ENCODE measurements around the gene LIF.

LIF gene

DNA sequence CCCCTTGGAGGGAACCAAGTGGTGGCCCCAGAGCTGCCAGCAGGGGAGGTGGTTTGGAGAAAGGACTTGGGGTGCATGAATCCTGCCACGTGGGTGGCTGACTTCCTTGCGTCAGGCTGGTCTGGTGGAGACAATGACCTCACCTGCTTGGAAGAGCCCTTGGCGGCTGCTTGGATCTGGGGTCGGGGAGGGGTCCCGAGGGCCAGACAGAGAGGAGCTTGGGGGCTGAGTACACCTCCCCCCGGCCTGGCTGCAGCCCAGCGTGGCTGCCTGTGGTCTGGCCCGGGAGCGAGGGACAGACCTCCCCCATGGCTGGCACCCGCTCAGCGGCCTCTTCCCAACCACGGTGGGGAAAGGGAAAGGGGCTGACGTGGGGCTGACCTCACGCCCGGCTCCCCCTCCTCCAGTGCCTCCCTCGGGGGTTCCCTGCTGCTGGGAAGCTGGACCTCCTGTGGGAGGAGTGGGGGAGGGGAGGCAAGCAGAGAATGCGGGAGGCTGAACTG lies 13.8 kb downstream of the LIF start:
- Histone ChIP-seq H3K27me3 (ENCODE audit: insufficient read depth, low read depth, severe bottlenecking) (no peaks in the 10 kb centered on the region), H3K9me3 (ENCODE audit: severe bottlenecking) (no peaks in the 10 kb centered on the region), H3K36me3 (no peaks in the 10 kb centered on the region), H3K4me3 (ENCODE audit: low read depth, low read length) (no peak overlapping the region), H3K27ac (no peak overlapping the region)
- TF ChIP-seq, protein P1, sequence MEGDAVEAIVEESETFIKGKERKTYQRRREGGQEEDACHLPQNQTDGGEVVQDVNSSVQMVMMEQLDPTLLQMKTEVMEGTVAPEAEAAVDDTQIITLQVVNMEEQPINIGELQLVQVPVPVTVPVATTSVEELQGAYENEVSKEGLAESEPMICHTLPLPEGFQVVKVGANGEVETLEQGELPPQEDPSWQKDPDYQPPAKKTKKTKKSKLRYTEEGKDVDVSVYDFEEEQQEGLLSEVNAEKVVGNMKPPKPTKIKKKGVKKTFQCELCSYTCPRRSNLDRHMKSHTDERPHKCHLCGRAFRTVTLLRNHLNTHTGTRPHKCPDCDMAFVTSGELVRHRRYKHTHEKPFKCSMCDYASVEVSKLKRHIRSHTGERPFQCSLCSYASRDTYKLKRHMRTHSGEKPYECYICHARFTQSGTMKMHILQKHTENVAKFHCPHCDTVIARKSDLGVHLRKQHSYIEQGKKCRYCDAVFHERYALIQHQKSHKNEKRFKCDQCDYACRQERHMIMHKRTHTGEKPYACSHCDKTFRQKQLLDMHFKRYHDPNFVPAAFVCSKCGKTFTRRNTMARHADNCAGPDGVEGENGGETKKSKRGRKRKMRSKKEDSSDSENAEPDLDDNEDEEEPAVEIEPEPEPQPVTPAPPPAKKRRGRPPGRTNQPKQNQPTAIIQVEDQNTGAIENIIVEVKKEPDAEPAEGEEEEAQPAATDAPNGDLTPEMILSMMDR (IDR thresholded peaks at IDR 0.05; ENCODE audit: low read depth, low read length), result no peak
- no peak for DNase-seq

DNA sequence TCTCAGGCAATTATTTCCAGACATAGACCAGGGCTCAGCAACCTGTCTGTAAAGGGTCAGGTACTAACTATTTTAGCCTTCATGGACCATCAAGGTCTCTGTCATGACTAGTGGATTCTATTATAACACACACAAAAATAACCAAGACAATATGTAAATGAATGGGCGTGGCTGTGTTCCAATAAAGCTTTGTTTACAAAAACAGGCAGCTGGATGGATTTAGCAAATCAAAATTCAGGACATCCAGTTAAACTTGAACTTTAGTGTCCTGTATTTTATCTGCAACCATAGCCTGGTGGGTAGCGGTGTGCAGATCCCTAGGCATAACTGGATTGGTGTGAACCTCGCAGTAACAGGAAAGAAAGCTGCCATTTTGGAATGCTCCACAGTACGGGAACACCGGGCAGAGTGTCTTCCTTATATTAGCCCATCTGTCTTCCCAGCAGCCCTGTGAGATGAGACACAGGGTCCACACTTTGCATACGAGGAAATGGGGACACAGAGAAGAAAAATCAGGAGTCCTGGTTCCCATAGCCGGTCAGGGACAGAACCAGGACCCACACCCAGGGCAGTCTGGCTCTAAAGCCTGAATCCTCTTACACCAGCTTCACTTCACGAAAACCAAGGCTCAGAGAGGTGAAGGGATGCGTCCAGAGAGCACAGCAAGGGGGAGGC lies 15.6 kb downstream of the LIF start:
- H3K27ac ChIP-seq, result no peak overlapping the region
- TF ChIP-seq, protein P1 (IDR thresholded peaks at IDR 0.05; ENCODE audit: low read depth, low read length), result no peak
- H3K36me3 ChIP-seq, result no peaks in the 10 kb centered on the region
- no peak overlapping the region for H3K4me3 ChIP-seq (ENCODE audit: low read depth, low read length)
- H3K9me3 ChIP-seq (ENCODE audit: severe bottlenecking), result no peaks in the 10 kb centered on the region
- H3K27me3 ChIP-seq (ENCODE audit: insufficient read depth, low read depth, severe bottlenecking), result no peaks in the 10 kb centered on the region
- DNase-seq, result no peak

DNA sequence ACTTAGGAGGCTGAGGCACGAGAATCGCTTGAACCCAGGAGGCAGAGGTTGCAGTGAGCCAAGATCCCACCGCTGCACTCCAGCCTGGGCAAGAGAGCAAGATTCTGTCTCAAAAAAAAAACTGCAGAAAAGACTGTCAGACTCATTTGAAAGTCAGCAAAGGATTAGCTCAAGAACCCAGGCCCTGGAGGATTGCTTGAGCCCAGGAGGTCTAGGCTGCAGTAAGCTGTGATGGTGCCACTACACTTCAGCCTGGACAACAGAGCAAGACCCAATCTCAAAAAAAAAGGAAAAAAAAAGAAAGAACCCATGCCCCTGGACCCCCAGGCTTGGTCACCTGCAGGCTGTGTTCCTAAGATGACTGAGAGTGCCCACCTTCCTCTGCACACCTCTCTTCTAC lies 16.2 kb downstream of the LIF start:
- Histone ChIP-seq H3K36me3 (no peaks in the 10 kb centered on the region), H3K27ac (no peak overlapping the region), H3K27me3 (ENCODE audit: insufficient read depth, low read depth, severe bottlenecking) (no peaks in the 10 kb centered on the region), H3K4me3 (ENCODE audit: low read depth, low read length) (no peak overlapping the region), H3K9me3 (ENCODE audit: severe bottlenecking) (no peaks in the 10 kb centered on the region)
- DNase-seq, result no peak
- TF ChIP-seq, protein P1 (IDR thresholded peaks at IDR 0.05; ENCODE audit: low read depth, low read length), result no peak

DNA sequence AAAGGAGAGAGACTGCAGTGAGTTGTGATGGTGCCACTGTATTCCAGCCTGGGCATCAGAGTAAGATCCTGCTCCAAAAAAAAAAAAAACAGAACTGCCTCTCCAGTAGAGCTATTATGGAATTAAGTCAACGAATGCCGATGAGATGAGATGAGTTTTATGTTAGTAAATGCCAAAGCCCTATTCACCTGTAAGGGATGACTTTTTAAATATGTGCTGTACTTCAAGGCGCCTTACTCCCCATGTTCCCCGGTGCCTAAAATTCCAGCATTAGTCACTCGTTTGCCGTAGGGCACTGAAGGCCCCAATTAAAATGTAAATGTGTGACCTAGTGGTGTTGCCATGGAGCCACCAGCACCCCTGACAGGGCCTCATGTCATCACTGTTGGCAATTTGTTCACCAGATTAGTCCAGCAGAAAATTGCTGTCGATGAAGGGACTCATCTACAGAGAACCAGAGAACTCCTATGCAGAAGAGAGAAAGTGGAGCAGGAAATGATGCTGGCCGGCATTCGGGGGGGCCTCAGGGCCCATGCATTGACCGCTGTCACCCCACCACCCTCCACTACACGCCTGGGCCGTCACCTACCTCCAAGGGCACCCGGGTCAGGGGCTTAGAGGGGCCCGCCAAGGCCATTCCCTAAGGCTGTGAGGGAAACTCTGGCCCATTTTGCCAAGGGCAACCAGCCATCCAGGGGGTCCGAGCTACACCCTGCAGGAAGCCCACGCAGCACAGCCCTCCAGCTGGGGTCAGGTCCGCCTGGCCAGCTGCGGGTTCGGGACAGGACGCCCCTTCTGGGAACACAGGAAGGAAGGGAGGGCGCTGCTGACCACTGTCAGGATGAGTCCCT lies 17.8 kb downstream of the LIF start:
- no peak overlapping the region for H3K27ac ChIP-seq
- no peak for DNase-seq
- TF ChIP-seq, protein P1 (IDR thresholded peaks at IDR 0.05; ENCODE audit: low read depth, low read length), result no peak

DNA sequence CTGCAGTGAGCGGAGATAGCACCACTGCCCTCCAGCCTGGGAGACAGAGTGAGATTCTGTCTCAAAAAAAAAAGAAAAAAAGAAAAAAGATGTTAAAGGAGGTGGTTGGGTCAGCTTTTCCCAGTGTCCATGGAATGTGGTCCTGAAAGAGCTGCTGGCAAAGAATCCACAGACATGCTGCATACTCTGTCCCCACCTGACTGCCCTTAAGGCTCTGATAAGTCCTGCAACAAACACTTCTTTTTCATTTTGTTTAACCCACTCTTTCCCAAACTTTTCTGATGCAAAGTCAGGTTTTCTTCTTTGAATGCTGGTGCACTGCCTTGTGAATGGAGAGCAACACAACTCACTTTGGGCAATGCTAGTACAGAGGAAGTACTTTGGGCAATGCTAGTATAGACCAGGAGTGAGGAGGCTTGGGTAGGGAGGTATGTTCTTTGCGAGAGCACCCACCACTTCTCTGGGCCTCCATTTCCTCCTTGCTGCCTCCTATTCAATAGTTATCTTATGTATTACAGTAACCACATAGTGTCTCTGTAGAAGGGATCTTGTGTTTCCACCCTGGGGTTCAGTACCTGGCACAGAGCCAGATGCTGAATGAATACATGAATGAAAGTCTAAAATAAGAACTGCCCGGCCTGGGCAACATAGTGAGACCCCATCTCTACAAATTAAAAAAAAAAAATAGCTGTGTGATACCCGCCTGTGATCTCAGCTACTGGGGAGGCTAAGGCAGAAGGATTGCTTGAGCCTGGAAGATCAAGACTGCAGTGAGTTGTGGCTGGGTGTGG lies 18.9 kb downstream of the LIF start:
- no peak overlapping the region for H3K27ac ChIP-seq
- TF ChIP-seq, protein P1 (IDR thresholded peaks at IDR 0.05; ENCODE audit: low read depth, low read length), result no peak
- no peak for DNase-seq

More for the DNA sequence above, 17.8 kb downstream of the LIF start:
- Histone ChIP-seq H3K27me3 (ENCODE audit: insufficient read depth, low read depth, severe bottlenecking) (no peaks in the 10 kb centered on the region), H3K36me3 (no peaks in the 10 kb centered on the region), H3K4me3 (ENCODE audit: low read depth, low read length) (no peak overlapping the region), H3K9me3 (ENCODE audit: severe bottlenecking) (no peaks in the 10 kb centered on the region)

More for the DNA sequence above, 18.9 kb downstream of the LIF start:
- Histone ChIP-seq H3K4me3 (ENCODE audit: low read depth, low read length) (no peak overlapping the region), H3K36me3 (no peaks in the 10 kb centered on the region), H3K9me3 (ENCODE audit: severe bottlenecking) (no peaks in the 10 kb centered on the region), H3K27me3 (ENCODE audit: insufficient read depth, low read depth, severe bottlenecking) (no peaks in the 10 kb centered on the region)
